ENCODE data around the gene PTPRT.

- TF ChIP-seq, protein P1, sequence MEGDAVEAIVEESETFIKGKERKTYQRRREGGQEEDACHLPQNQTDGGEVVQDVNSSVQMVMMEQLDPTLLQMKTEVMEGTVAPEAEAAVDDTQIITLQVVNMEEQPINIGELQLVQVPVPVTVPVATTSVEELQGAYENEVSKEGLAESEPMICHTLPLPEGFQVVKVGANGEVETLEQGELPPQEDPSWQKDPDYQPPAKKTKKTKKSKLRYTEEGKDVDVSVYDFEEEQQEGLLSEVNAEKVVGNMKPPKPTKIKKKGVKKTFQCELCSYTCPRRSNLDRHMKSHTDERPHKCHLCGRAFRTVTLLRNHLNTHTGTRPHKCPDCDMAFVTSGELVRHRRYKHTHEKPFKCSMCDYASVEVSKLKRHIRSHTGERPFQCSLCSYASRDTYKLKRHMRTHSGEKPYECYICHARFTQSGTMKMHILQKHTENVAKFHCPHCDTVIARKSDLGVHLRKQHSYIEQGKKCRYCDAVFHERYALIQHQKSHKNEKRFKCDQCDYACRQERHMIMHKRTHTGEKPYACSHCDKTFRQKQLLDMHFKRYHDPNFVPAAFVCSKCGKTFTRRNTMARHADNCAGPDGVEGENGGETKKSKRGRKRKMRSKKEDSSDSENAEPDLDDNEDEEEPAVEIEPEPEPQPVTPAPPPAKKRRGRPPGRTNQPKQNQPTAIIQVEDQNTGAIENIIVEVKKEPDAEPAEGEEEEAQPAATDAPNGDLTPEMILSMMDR (IDR thresholded peaks at IDR 0.05): no peak
- no peak for TF ChIP-seq POLR2A (IDR thresholded peaks at IDR 0.05)
Observed at GRCh38 chr20:42406826-42407225, 782.9 kb downstream of the PTPRT start.

Measured in Peyer's patch (tissue), 4 donors.